ENCODE results near the gene MOCS1. TPM values are rescaled to one million over a fixed set of nuclear protein-coding genes. Genes with fewer than 3 reads are reported as not detected.

MOCS1 gene
- total and polyA plus RNA-seq, 2 experiments from 2014 or later, result 7.3 to 9.0 TPM

GRCh38 chr6:39935241-39935640 is 979 bp upstream of the MOCS1 start:
- H3K4me3 ChIP-seq, result no peak overlapping the region
- 38 to 40% methylated on average over 2 of the region's 2 CpGs for WGBS, 2 experiments (ENCODE audit: low coverage in 1 of 2, low lambda C conversion rate in 2 of 2, missing lambda C conversion rate in 2 of 2)
- H3K9me2 ChIP-seq (ENCODE audit: insufficient read depth), result no peaks in the 10 kb centered on the region
- no peaks in the 10 kb centered on the region for H3K36me3 ChIP-seq (ENCODE audit: low read depth)
- no peak overlapping the region for H3K9ac ChIP-seq
- H3K79me2 ChIP-seq (ENCODE audit: insufficient read depth), result no peaks in the 10 kb centered on the region
- DNase-seq, result no peak
- H3K4me2 ChIP-seq (ENCODE audit: unreplicated experiment), result no peak overlapping the region
- no peaks in the 10 kb centered on the region for H4K20me1 ChIP-seq (ENCODE audit: insufficient read depth)
- H3K9me3 ChIP-seq (ENCODE audit: low read depth), result no peaks in the 10 kb centered on the region
- H3F3A ChIP-seq (ENCODE audit: insufficient read depth), result no peaks in the 10 kb centered on the region
- in situ Hi-C loops (cut with MboI), result no loop called here
- no peaks in the 10 kb centered on the region for H3K27me3 ChIP-seq (replicated peaks; ENCODE audit: insufficient read depth)
- TF ChIP-seq EZH2phosphoT487 (IDR thresholded peaks at IDR 0.05; ENCODE audit: insufficient read depth, low read depth) (no peak), EZH2 (IDR thresholded peaks at IDR 0.05; ENCODE audit: insufficient read depth, poor library complexity, severe bottlenecking) (no peak)
- peaks cover 4% of the 10 kb centered on the region; the same call in 1 of the 2 replicates for H3K4me1 ChIP-seq (ENCODE audit: insufficient read depth)
- no peak overlapping the region for H3K27ac ChIP-seq
- no peak overlapping the region for H2AFZ ChIP-seq

- no peak for TF ChIP-seq EZH2phosphoT487 (IDR thresholded peaks at IDR 0.05; ENCODE audit: insufficient read depth, low read depth)
- TF ChIP-seq EZH2 (IDR thresholded peaks at IDR 0.05; ENCODE audit: insufficient read depth, poor library complexity, severe bottlenecking), result no peak
- Histone ChIP-seq H4K20me1 (ENCODE audit: insufficient read depth) (no peaks in the 10 kb centered on the region), H3K4me1 (ENCODE audit: insufficient read depth) (peaks cover 13% of the 10 kb centered on the region; the same call in 1 of the 2 replicates), H3K9me3 (ENCODE audit: low read depth) (no peaks in the 10 kb centered on the region), H3K27me3 (replicated peaks; ENCODE audit: insufficient read depth) (no peaks in the 10 kb centered on the region), H3K4me2 (ENCODE audit: unreplicated experiment) (peak overlapping the region; percentile 88), H3K27ac (no peak overlapping the region), H3F3A (ENCODE audit: insufficient read depth) (peaks cover 7% of the 10 kb centered on the region; the same call in 1 of the 2 replicates), H3K36me3 (ENCODE audit: low read depth) (no peaks in the 10 kb centered on the region), H3K4me3 (peak overlapping the region; percentile 90), H2AFZ (peak overlapping the region; percentile 96), H3K9me2 (ENCODE audit: insufficient read depth) (no peaks in the 10 kb centered on the region), H3K9ac (peak overlapping the region; percentile 77), H3K79me2 (ENCODE audit: insufficient read depth) (no peaks in the 10 kb centered on the region)
- 19 to 23% methylated on average over 9 of the region's 9 CpGs for WGBS, 2 experiments (ENCODE audit: low coverage in 1 of 2, low lambda C conversion rate in 2 of 2, missing lambda C conversion rate in 2 of 2)
- DNase-seq, result no peak
- in situ Hi-C loops (cut with MboI), result no loop called here
These were observed 562 bp downstream of the MOCS1 start for GRCh38 chr6:39933669-39934130.

GRCh38 chr6:39932386-39932910 is 1.8 kb downstream of the MOCS1 start:
- H3F3A ChIP-seq (ENCODE audit: insufficient read depth), result peaks cover 7% of the 10 kb centered on the region; the same call in 1 of the 2 replicates
- H3K9me3 ChIP-seq (ENCODE audit: low read depth), result no peaks in the 10 kb centered on the region
- 91 to 93% methylated on average over 8 of the region's 8 CpGs for WGBS, 2 experiments (ENCODE audit: low coverage in 1 of 2, low lambda C conversion rate in 2 of 2, missing lambda C conversion rate in 2 of 2)
- H3K9me2 ChIP-seq (ENCODE audit: insufficient read depth), result no peaks in the 10 kb centered on the region
- peaks cover 13% of the 10 kb centered on the region; the same call in 1 of the 2 replicates for H3K4me1 ChIP-seq (ENCODE audit: insufficient read depth)
- H2AFZ ChIP-seq, result no peak overlapping the region
- H4K20me1 ChIP-seq (ENCODE audit: insufficient read depth), result no peaks in the 10 kb centered on the region
- no peak overlapping the region for H3K27ac ChIP-seq
- DNase-seq, result no peak
- H3K79me2 ChIP-seq (ENCODE audit: insufficient read depth), result no peaks in the 10 kb centered on the region
- in situ Hi-C loops (cut with MboI), result no loop called here
- TF ChIP-seq EZH2phosphoT487 (IDR thresholded peaks at IDR 0.05; ENCODE audit: insufficient read depth, low read depth) (no peak), EZH2 (IDR thresholded peaks at IDR 0.05; ENCODE audit: insufficient read depth, poor library complexity, severe bottlenecking) (no peak)
- H3K36me3 ChIP-seq (ENCODE audit: low read depth), result no peaks in the 10 kb centered on the region
- no peak overlapping the region for H3K9ac ChIP-seq
- H3K4me2 ChIP-seq (ENCODE audit: unreplicated experiment), result no peak overlapping the region
- no peak overlapping the region for H3K4me3 ChIP-seq
- H3K27me3 ChIP-seq (replicated peaks; ENCODE audit: insufficient read depth), result no peaks in the 10 kb centered on the region

- Histone ChIP-seq H3K9ac (no peak overlapping the region), H3K9me2 (ENCODE audit: insufficient read depth) (no peaks in the 10 kb centered on the region), H3F3A (ENCODE audit: insufficient read depth) (peaks cover 7% of the 10 kb centered on the region; the same call in 1 of the 2 replicates), H3K27me3 (replicated peaks; ENCODE audit: insufficient read depth) (no peaks in the 10 kb centered on the region), H3K36me3 (ENCODE audit: low read depth) (no peaks in the 10 kb centered on the region), H3K4me3 (no peak overlapping the region), H3K79me2 (ENCODE audit: insufficient read depth) (no peaks in the 10 kb centered on the region), H3K4me1 (ENCODE audit: insufficient read depth) (peaks cover 13% of the 10 kb centered on the region; the same call in 1 of the 2 replicates), H3K9me3 (ENCODE audit: low read depth) (no peaks in the 10 kb centered on the region), H2AFZ (no peak overlapping the region), H3K4me2 (ENCODE audit: unreplicated experiment) (no peak overlapping the region), H3K27ac (no peak overlapping the region), H4K20me1 (ENCODE audit: insufficient read depth) (no peaks in the 10 kb centered on the region)
- in situ Hi-C loops (cut with MboI), result no loop called here
- WGBS, 2 experiments (ENCODE audit: low coverage in 1 of 2, low lambda C conversion rate in 2 of 2, missing lambda C conversion rate in 2 of 2), result 89 to 100% methylated on average over 1 of the region's 1 CpG
- TF ChIP-seq EZH2 (IDR thresholded peaks at IDR 0.05; ENCODE audit: insufficient read depth, poor library complexity, severe bottlenecking) (no peak), EZH2phosphoT487 (IDR thresholded peaks at IDR 0.05; ENCODE audit: insufficient read depth, low read depth) (no peak)
- DNase-seq, result no peak
These were observed 2.7 kb downstream of the MOCS1 start for GRCh38 chr6:39931607-39932006.
